Ectodermal cell (in vitro differentiated cells): ENCODE measurements around the gene ZNF442. TPM values are rescaled to one million over a fixed set of nuclear protein-coding genes. Genes with fewer than 3 reads are reported as not detected.
"Not testable (repeated sequence)": the region's sequence is repeated elsewhere in the genome, so short reads cannot be mapped to it uniquely, and the experiment has no call there.

Experiments used
- H3K27ac ChIP-seq: 2 replicates; pipeline ENCODE4 v1.7.0; 2013; ENCODE audit warnings: mild to moderate bottlenecking, low read depth, low read length; ENCODE audit not compliant: insufficient read depth, poor library complexity, severe bottlenecking
- H3K27me3 ChIP-seq: 2 replicates; pipeline ENCODE4 v1.7.0; 2013; ENCODE audit warnings: mild to moderate bottlenecking, low read length; ENCODE audit not compliant: insufficient read depth, control insufficient read depth, poor library complexity, severe bottlenecking
- H3K36me3 ChIP-seq: one replicate; pipeline ENCODE4 v1.7.0; 2013; ENCODE audit warnings: low read length; ENCODE audit not compliant: control insufficient read depth, insufficient read depth
- H3K4me1 ChIP-seq: one replicate; pipeline ENCODE4 v1.7.0; 2013; ENCODE audit warnings: low read length; ENCODE audit not compliant: control insufficient read depth, insufficient read depth
- H3K4me3 ChIP-seq: 2 replicates; pipeline ENCODE4 v1.7.0; 2013; ENCODE audit warnings: low read depth, low read length, control low read depth; ENCODE audit not compliant: insufficient read depth
- H3K9me3 ChIP-seq: 2 replicates; pipeline ENCODE4 v1.7.0; 2013; ENCODE audit warnings: mild to moderate bottlenecking, low read length, moderate library complexity; ENCODE audit not compliant: control insufficient read depth
- WGBS, 2 experiments: methylation state at CpG; one replicate each; pipeline ENCODE4 v1.1.7; 2013; ENCODE audit warnings: missing lambda C conversion rate in 2 of 2; 5-methylcytosine and 5-hydroxymethylcytosine counted together
- polyA plus RNA-seq, 4 experiments: library from polyadenylated mRNA; stranded (reverse); fragments of 50-300 nt; gene quantifications; one replicate each; pipeline ENCODE4 v1.2.3, GENCODE V29; 2013

The ZNF442 gene
- polyA plus RNA-seq (2013, experiment 1 of 4), result 4.3 TPM
- 3.0 TPM for polyA plus RNA-seq (2013, experiment 2 of 4)
- 2.7 TPM for polyA plus RNA-seq (2013, experiment 3 of 4)
- polyA plus RNA-seq (2013, experiment 4 of 4), result 3.6 TPM

- Histone ChIP-seq H3K9me3 (no peaks in the 10 kb centered on the region), H3K27ac (peak within 1 kb of the TSS; percentile 80), H3K27me3 (no peaks in the 10 kb centered on the region), H3K36me3 (no peaks in the 10 kb centered on the region), H3K4me3 (peak within 1 kb of the TSS; percentile 64), H3K4me1 (no peaks in the 10 kb centered on the region)
- 0 to 1% methylated on average over 51 of the region's 51 CpGs for WGBS, 2 experiments
Measured at GRCh38 chr19:12365236-12366162, at the start of gene ZNF442. TSS of gene ZNF442 (minus strand) at chr19:12365683. CDS start at chr19:12363631, 2,052 bp downstream.

GRCh38 chr19:12411893-12412292, 46.4 kb upstream of the ZNF442 start:
- Histone ChIP-seq H3K27me3 (no peaks in the 10 kb centered on the region), H3K27ac (no peak overlapping the region), H3K9me3 (no peaks in the 10 kb centered on the region), H3K4me3 (no peak overlapping the region), H3K4me1 (no peaks in the 10 kb centered on the region), H3K36me3 (no peaks in the 10 kb centered on the region)
- 86 to 93% methylated on average over 2 of the region's 2 CpGs for WGBS, 2 experiments

DNA sequence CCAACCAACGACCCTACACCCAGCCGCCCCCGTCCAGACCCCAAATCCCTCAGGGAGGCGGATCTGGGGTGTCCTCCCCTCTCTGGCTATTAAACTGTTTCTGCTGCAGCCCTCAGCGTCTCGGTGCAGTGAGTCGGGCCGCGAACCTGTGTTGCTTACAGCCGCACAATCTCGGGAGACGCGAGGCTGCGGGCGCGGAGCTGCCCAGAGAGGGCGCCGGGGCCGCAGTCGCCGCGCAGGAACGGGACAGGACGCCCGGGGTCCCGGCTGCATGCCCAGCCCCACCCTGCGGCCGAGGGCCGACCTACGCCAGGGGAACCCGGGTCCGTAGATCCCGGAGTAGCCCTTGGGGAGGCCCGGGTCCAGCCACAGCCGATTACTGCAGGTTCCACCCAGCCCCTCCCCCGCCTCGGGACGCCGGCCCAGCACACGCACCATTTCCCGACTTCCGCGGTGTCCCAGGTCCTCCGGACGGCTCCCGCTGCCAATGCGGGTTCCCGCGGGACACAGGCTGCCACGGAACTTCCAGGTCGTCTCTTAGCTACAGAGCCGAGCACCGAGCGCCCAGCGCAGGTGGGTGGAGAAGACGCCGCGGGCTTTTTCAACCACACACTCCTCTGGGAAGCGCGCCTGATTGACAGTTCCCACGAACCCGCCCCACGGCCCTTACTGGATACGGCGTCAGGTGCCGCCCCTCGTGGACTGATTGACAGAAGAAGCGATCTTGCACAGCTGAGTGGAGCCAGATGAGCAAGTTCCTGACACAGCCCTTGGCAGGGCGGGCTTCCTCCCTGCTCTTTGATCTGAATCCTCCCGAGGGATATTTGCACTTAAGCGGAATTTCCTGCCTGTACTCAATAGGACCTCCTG, 35.4 kb upstream of the ZNF442 start, which contains the start of gene ZNF799:
ZNF799 (minus strand) TSS at position 639 of the 870 bp plus-strand sequence; CDS start at position 438, 201 bp downstream.
- Histone ChIP-seq H3K27ac (peak within 1 kb of the TSS; percentile 62), H3K4me3 (peak within 1 kb of the TSS; percentile 49), H3K4me1 (no peaks in the 10 kb centered on the region), H3K27me3 (no peaks in the 10 kb centered on the region), H3K36me3 (no peaks in the 10 kb centered on the region), H3K9me3 (no peaks in the 10 kb centered on the region)
- WGBS, 2 experiments, result 0 to 1% methylated on average over 71 of the region's 71 CpGs

- H3K27ac ChIP-seq, result peak overlapping the region; percentile 62
- 8% methylated on average over 19 of the region's 23 CpGs for WGBS, 2 experiments
Measured at GRCh38 chr19:12399901-12400632, 34.6 kb upstream of the ZNF442 start.

DNA sequence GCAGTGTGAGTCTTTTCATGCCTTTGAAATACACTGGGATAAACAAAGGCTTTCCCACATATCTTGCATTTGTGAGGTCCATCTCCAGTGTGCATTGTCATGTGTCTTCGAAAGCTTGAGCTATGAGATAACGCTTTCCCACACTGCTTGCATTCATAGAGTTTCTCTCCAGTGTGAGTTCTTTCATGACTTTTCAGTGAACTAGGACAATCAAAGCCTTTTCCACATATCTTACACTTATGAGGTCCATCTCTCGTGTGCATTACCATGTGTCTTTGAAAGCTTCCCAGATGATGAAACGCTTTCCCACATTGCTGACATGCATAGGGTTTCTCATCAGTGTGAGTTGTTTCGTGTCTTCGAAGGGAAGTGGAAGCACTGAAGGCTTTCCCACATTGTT, 25.7 kb upstream of the ZNF442 start:
- 92 to 97% methylated on average over 6 of the region's 6 CpGs for WGBS, 2 experiments
- not testable (repeated sequence) for H3K4me1 ChIP-seq, H3K36me3 ChIP-seq, H3K27ac ChIP-seq, H3K9me3 ChIP-seq, H3K4me3 ChIP-seq, H3K27me3 ChIP-seq

More at GRCh38 chr19:12399901-12400632, 34.6 kb upstream of the ZNF442 start:
- not testable (repeated sequence) for H3K36me3 ChIP-seq, H3K4me1 ChIP-seq, H3K27me3 ChIP-seq, H3K9me3 ChIP-seq
- H3K4me3 ChIP-seq, result peak overlapping the region; percentile 49

DNA sequence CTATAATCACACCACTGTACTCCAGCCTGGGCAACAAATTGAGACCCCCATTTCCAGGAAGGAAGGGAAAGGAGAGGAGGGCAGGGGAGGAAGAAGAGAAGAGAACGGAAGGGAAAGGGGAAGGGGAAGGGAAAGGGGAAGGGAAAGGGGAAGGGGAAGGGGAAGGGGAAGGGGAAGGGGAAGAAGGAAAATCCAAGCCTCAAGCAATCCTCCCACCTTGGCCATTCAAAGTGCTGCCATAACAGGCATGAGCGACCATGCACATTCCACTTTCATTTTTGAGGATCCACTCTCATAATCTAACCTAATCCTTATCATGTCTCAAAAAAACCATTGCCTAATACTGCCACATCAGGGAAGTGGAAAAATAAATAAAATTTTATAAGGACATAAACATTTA, 20.9 kb upstream of the ZNF442 start:
- H3K27me3 ChIP-seq, H3K36me3 ChIP-seq, H3K27ac ChIP-seq, H3K9me3 ChIP-seq, H3K4me3 ChIP-seq, H3K4me1 ChIP-seq: not testable (repeated sequence)
- no CpG with 5 or more reads among the region's 2 CpGs for WGBS, 2 experiments

DNA sequence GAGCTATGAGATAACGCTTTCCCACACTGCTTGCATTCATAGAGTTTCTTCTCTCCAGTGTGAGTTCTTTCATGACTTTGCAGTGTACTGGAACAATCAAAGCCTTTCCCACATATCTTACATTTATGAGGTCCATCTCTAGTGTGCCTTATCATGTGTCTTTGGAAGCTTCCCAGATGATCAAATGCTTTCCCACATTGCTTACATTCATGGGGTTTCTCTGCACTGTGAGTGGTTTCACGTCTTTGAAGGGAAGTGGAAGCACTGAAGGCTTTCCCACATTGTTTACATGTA, 14.9 kb upstream of the ZNF442 start:
- Histone ChIP-seq H3K9me3 (peaks cover 7% of the 10 kb centered on the region), H3K27me3 (no peaks in the 10 kb centered on the region), H3K36me3 (no peaks in the 10 kb centered on the region), H3K4me1 (no peaks in the 10 kb centered on the region), H3K4me3 (no peak overlapping the region), H3K27ac (no peak overlapping the region)
- 85 to 86% methylated on average over 2 of the region's 2 CpGs for WGBS, 2 experiments

DNA sequence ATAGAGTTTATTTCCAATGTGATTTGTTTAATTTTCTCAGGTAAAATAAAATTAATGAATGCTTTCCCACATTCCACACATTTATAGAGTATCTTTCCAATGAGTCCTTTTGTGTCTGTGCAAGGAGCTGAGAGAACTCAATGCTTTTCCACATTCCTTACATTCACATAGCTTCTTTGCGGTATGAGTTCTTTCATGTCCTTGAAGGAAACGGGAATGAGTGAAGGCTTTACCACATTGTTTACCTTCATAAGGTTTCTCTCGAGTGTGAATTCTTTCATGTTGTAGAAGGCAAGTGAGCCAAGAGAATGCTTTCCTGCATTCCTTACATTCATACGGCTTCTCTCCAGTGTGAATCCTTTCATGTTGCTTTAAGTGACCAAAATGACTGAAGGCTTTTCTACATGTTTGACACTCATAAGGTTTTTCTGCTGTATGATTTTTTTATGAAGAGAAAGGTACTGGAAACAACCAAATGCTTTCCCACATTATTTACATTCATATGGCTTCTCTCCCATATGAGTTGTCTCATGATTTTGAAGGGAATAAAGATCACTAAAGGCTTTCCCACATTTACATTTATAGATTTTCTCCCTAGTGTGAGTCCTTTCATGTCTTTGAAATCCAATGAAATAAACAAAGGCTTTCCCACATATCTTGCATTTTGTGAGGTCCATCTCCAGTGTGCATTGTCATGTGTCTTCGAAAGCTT, 14.4 kb upstream of the ZNF442 start:
- Histone ChIP-seq H3K4me3 (no peak overlapping the region), H3K27me3 (no peaks in the 10 kb centered on the region), H3K27ac (no peak overlapping the region), H3K4me1 (no peaks in the 10 kb centered on the region), H3K36me3 (no peaks in the 10 kb centered on the region), H3K9me3 (peaks cover 7% of the 10 kb centered on the region)
- WGBS, 2 experiments, result 87 to 90% methylated on average over 5 of the region's 5 CpGs

DNA sequence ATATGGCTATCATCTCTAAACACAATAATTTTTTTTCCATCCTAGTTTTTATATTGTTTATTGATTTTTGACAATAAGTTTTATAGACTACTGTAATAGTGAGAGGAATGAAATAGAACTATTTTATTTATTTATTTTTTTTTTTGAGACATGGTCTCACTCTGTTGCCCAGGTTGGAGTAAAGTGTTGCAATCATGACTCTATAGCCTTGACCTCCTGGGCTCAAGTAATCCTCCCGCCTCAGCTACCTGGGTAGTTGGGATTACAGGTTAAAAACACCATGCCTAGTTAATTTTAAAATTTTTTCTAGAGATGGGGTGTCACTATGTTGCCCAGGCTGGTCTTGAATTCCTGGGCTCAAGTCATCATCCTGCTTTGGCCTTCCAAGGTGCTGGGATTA, 8.5 kb upstream of the ZNF442 start:
- WGBS, 2 experiments, result 82 to 88% methylated on average over 1 of the region's 1 CpG
- H3K27ac ChIP-seq, result no peak overlapping the region

More for the DNA sequence above, 8.5 kb upstream of the ZNF442 start:
- H3K9me3 ChIP-seq, result peaks cover 6% of the 10 kb centered on the region
- H3K36me3 ChIP-seq, result no peaks in the 10 kb centered on the region
- H3K4me1 ChIP-seq, result no peaks in the 10 kb centered on the region
- no peaks in the 10 kb centered on the region for H3K27me3 ChIP-seq
- no peak overlapping the region for H3K4me3 ChIP-seq
